Esophagus muscularis mucosa (tissue), 3 donors: Measurements from ENCODE around the gene PLCG2.

Experiments used
- POLR2A ChIP-seq: fragments of 450-650 bp; IDR thresholded peaks from one replicate; pipeline ENCODE4 v1.6.1; 2017; ENCODE audit warnings: antibody characterized with exemption, moderate library complexity, mild to moderate bottlenecking, low read depth
- POLR2AphosphoS5 ChIP-seq, 2 donors: sonication (generic); formaldehyde crosslinking; IDR thresholded peaks; one replicate each; pipeline ENCODE4 v1.6.1; 2017; ENCODE audit warnings: antibody characterized with exemption in 2 of 2
- TF ChIP-seq, protein P1 (sequence below), 3 experiments: fragments of 200-600 bp in 2 of 3; fragments of 450-650 bp in 1 of 3; sonication (generic) in 2 of 3; IDR thresholded peaks; one replicate each; pipeline ENCODE4 v1.5.1; 2017 to 2019; ENCODE audit warnings: antibody characterized with exemption in 3 of 3, mild to moderate bottlenecking in 2 of 3, moderate library complexity in 1 of 3

DNA sequence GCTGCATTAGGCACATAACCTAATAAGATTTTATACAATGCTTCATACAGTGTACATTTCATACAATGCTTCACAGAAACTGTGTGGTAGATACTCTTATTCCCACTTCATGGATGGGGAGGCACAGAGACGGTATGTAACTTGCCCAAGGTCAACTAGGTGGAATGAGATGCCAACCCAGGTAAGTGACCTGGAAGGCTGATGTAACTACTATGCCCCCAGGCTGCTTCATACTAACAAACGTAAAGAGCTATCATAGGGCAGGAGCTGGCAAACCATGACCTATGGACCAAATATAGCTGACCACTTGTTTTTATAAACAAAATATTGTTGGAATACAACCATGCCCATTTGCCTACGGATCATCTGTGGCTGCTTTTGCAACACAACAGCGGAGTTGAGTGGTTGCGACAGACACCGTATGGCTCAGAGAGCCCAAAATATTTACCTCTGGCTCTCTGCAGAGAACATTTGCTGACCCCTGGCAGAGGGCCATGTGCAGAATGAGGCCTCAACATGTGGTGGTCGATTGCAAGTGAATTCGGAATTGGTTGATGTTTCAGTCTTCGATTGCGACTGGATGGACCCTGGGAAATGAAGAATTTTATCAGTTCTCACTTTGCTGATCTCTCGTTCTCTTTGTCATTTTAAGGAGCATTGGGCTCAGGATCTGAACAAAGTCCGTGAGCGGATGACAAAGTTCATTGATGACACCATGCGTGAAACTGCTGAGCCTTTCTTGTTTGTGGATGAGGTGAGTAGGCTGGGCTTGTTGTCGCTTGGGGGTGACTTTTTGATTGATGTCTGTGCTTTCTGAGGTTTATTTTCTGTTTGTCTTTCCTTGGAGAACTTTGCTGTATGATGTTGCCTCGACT is 109.7 kb downstream of the PLCG2 start:
- TF ChIP-seq, protein P1, sequence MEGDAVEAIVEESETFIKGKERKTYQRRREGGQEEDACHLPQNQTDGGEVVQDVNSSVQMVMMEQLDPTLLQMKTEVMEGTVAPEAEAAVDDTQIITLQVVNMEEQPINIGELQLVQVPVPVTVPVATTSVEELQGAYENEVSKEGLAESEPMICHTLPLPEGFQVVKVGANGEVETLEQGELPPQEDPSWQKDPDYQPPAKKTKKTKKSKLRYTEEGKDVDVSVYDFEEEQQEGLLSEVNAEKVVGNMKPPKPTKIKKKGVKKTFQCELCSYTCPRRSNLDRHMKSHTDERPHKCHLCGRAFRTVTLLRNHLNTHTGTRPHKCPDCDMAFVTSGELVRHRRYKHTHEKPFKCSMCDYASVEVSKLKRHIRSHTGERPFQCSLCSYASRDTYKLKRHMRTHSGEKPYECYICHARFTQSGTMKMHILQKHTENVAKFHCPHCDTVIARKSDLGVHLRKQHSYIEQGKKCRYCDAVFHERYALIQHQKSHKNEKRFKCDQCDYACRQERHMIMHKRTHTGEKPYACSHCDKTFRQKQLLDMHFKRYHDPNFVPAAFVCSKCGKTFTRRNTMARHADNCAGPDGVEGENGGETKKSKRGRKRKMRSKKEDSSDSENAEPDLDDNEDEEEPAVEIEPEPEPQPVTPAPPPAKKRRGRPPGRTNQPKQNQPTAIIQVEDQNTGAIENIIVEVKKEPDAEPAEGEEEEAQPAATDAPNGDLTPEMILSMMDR (IDR thresholded peaks at IDR 0.05), result no peak
- no peak for TF ChIP-seq POLR2A
- TF ChIP-seq POLR2AphosphoS5 (IDR thresholded peaks at IDR 0.05), result no peak
